Thoracic aorta (tissue), 2 donors: ENCODE results near the gene NOTCH1. TPM values are rescaled to one million over a fixed set of nuclear protein-coding genes. Genes with fewer than 3 reads are reported as not detected.

Source experiments
- ATAC-seq: fragments of 150-250 bp; one replicate; pipeline ENCODE4 v1.8.0; 2017; ENCODE audit warnings: low read depth; ENCODE audit not compliant: insufficient number of reproducible peaks, low FRiP score
- DNase-seq: peaks from one replicate; pipeline ENCODE4 v3.0.0-alpha.2; 2020; ENCODE audit warnings: low spot score
- H3K27ac ChIP-seq, 2 donors: fragments of 200-600 bp; sonication (generic); 1 replicate in 1 of 2; 2 replicates in 1 of 2; pipeline ENCODE4 v1.5.1; 2016; ENCODE audit warnings: mild to moderate bottlenecking in 2 of 2, moderate library complexity in 2 of 2
- H3K27me3 ChIP-seq: fragments of 200-600 bp; sonication (generic); replicated peaks from 2 replicates; pipeline ENCODE4 v1.6.0; 2016; ENCODE audit warnings: mild to moderate bottlenecking; ENCODE audit not compliant: insufficient read depth
- H3K36me3 ChIP-seq: fragments of 200-600 bp; sonication (generic); one replicate; pipeline ENCODE4 v1.5.1; 2016
- H3K4me1 ChIP-seq, 2 donors: fragments of 200-600 bp; sonication (generic); 1 replicate in 1 of 2; 2 replicates in 1 of 2; pipeline versions ENCODE4 v1.5.1 to v1.6.0; 2016; ENCODE audit warnings: low read depth in 2 of 2, mild to moderate bottlenecking in 1 of 2; ENCODE audit not compliant: control insufficient read depth in 1 of 2
- H3K4me3 ChIP-seq: fragments of 200-600 bp; sonication (generic); 2 replicates; pipeline ENCODE4 v1.5.1; 2016; ENCODE audit warnings: mild to moderate bottlenecking
- H3K9me3 ChIP-seq: fragments of 200-600 bp; sonication (generic); 2 replicates; pipeline ENCODE4 v1.5.1; 2016
- total RNA-seq, 2 donors: library from RNA; depleted of rRNA; stranded (reverse); fragments of >200 nt; gene quantifications; one replicate each; pipeline versions ENCODE4 v1.1.0 to v1.2.3, GENCODE V29; 2016
- TF ChIP-seq, protein P1 (sequence below): fragments of 200-600 bp; sonication (generic); IDR thresholded peaks from one replicate; pipeline ENCODE4 v1.5.1; 2019; ENCODE audit warnings: antibody characterized with exemption

NOTCH1 gene
- total RNA-seq, 2 donors from 2014 or later, result 40.9 to 48.1 TPM

DNA sequence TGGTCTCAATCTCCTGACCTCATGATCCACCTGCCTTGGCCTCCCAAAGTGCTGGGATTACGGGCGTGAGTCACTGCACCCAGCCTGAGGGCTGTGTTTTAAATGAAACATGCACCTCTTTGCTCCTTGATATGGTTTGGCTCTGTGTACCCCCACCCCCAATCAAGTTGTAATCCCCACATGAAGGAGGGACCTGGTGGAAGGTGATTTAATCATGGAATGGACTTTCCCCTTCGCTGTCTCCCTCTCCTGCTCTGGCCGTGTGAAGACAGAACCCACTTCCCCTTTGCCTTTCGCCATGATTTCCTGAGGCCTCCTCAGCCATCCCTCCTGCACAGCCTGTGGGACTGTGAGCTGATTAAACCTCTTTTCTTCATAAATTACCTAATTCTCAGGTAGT, 12.5 kb upstream of the NOTCH1 start:
- peak overlapping the region in 1 of 2 donors; percentile 58 for H3K27ac ChIP-seq
- no peak for ATAC-seq

DNA sequence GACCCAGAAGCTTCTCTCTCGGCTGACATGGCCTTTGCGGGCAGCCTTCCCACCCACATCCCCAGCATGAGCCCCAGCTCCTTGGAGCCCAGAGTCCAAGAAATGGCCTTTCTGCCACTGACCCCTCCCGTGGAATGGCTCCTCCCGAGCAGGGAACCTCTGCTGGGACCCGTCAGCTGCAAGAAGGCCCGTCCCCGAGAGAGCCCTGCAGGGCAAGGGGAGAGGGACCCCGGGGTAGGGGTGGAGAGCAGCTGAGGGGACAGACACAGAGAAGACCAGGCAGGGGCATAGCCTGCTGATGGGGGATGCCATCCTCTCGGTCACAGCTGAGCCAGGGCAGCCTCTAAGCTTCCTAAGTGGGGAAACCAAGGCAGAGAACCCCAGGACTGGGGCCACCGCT, 11.2 kb upstream of the NOTCH1 start:
- TF ChIP-seq, protein P1, sequence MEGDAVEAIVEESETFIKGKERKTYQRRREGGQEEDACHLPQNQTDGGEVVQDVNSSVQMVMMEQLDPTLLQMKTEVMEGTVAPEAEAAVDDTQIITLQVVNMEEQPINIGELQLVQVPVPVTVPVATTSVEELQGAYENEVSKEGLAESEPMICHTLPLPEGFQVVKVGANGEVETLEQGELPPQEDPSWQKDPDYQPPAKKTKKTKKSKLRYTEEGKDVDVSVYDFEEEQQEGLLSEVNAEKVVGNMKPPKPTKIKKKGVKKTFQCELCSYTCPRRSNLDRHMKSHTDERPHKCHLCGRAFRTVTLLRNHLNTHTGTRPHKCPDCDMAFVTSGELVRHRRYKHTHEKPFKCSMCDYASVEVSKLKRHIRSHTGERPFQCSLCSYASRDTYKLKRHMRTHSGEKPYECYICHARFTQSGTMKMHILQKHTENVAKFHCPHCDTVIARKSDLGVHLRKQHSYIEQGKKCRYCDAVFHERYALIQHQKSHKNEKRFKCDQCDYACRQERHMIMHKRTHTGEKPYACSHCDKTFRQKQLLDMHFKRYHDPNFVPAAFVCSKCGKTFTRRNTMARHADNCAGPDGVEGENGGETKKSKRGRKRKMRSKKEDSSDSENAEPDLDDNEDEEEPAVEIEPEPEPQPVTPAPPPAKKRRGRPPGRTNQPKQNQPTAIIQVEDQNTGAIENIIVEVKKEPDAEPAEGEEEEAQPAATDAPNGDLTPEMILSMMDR, result no peak
- Histone ChIP-seq H3K9me3 (no peaks in the 10 kb centered on the region), H3K4me3 (no peak overlapping the region), H3K36me3 (no peaks in the 10 kb centered on the region), H3K4me1 (peaks cover 10 to 25% of the 10 kb centered on the region in 2 donors), H3K27ac (peak overlapping the region in 1 of 2 donors; percentile 31), H3K27me3 (no peaks in the 10 kb centered on the region)
- ATAC-seq (no peak), DNase-seq (no peak)

More for the DNA sequence above, 12.5 kb upstream of the NOTCH1 start:
- TF ChIP-seq, protein P1, result no peak
- peaks cover 6 to 15% of the 10 kb centered on the region in 2 donors for H3K4me1 ChIP-seq
- no peaks in the 10 kb centered on the region for H3K9me3 ChIP-seq
- no peak overlapping the region for H3K4me3 ChIP-seq
- no peaks in the 10 kb centered on the region for H3K27me3 ChIP-seq
- no peak for DNase-seq
- no peaks in the 10 kb centered on the region for H3K36me3 ChIP-seq

DNA sequence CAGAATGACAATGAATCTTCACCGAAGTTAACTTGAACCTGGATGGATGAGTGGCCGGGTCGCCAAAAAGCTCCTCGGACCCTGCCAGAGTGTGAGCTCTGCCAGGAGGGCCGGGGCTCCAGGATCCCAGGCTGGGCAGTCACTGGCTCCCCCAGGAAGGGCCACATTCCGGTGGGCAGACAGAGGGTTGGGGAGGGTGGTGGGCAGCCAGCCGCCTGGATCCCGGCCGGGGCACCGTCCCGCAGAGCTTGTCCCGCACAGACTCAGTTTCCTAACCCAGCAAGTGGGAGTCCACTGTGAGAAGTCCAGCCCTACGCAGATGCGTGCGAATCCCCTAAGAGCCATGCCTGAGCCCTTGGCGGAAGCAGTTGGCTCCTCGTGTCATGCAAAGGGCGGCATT, 10.3 kb upstream of the NOTCH1 start:
- Histone ChIP-seq H3K4me1 (peaks cover 19 to 33% of the 10 kb centered on the region in 2 donors), H3K27me3 (no peaks in the 10 kb centered on the region), H3K9me3 (no peaks in the 10 kb centered on the region), H3K4me3 (no peak overlapping the region), H3K27ac (no peak overlapping the region), H3K36me3 (no peaks in the 10 kb centered on the region)
- DNase-seq (no peak), ATAC-seq (no peak)
- TF ChIP-seq, protein P1, result no peak

DNA sequence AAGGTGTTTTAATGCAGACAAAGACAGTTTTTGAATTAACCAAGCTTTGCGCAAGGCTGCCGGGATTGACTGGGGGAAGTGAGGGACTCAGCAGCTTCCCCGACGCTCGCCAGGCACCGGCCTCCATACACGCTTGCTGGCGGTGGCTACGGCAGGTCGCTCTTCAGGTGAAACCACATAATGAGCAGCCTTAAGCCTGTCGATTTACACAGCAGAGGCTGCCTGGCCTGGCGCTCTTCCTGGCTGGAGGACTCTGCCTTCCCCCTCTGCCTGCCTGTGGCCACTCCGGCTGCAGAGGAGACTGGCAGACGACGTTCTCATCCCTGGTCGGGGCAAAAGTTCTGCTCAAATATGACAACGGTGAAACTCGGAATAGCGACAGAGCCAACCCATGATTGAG, 9.0 kb upstream of the NOTCH1 start:
- Histone ChIP-seq H3K9me3 (no peaks in the 10 kb centered on the region), H3K36me3 (no peaks in the 10 kb centered on the region), H3K27ac (no peak overlapping the region), H3K4me1 (peaks cover 29 to 46% of the 10 kb centered on the region in 2 donors), H3K27me3 (no peaks in the 10 kb centered on the region), H3K4me3 (no peak overlapping the region)
- TF ChIP-seq, protein P1, result no peak
- no peak for ATAC-seq
- DNase-seq, result no peak

DNA sequence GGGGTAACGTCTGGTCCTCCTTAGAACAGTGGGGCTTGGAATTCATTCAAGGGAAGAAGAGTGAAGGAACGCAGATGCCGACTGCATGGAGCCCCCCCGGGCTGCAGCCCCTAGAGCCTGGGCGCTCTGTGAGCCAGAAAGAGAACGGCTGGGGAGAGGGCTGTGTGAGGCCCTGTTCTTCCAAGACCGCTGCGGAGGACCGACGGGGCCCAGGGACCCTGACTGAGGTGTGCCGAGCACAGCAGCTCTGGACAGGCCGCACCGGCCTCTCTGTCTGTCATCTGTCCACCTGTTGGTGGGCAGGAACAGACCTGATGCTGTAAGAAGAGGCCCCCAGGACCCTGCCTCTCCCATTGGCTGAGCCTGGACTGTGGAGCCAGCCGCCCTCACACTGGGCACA, 7.7 kb upstream of the NOTCH1 start:
- H3K9me3 ChIP-seq, result no peaks in the 10 kb centered on the region
- no peak for DNase-seq
- H3K27ac ChIP-seq, result no peak overlapping the region
- no peak for ATAC-seq
- TF ChIP-seq, protein P1, result no peak
- H3K27me3 ChIP-seq, result no peaks in the 10 kb centered on the region
- H3K36me3 ChIP-seq, result no peaks in the 10 kb centered on the region
- no peak overlapping the region for H3K4me3 ChIP-seq
- H3K4me1 ChIP-seq, result peaks cover 29 to 58% of the 10 kb centered on the region in 2 donors
